ENCODE measurements around the gene SEMA3E. TPM values are rescaled to one million over a fixed set of nuclear protein-coding genes. Genes with fewer than 3 reads are reported as not detected.
A peak's percentile ranks its signal among the peaks of the same experiment; 100 is the strongest.

The SEMA3E gene
- total and polyA plus RNA-seq, 2 experiments from 2014 or later = 0.32 to 0.35 TPM

GRCh38 chr7:83410989-83411591 is 237.8 kb downstream of the SEMA3E start:
- no peak overlapping the region for H3K27ac ChIP-seq
- H3K79me2 ChIP-seq (ENCODE audit: insufficient read depth) = no peaks in the 10 kb centered on the region
- no peaks in the 10 kb centered on the region for H3F3A ChIP-seq (ENCODE audit: insufficient read depth)
- H2AFZ ChIP-seq = no peak overlapping the region
- no peaks in the 10 kb centered on the region for H3K36me3 ChIP-seq (ENCODE audit: low read depth)
- H3K4me1 ChIP-seq (ENCODE audit: insufficient read depth) = no peaks in the 10 kb centered on the region
- no peak overlapping the region for H3K9ac ChIP-seq
- TF ChIP-seq EZH2phosphoT487 (IDR thresholded peaks at IDR 0.05; ENCODE audit: insufficient read depth, low read depth) = no peak
- TF ChIP-seq EZH2 (IDR thresholded peaks at IDR 0.05; ENCODE audit: insufficient read depth, poor library complexity, severe bottlenecking) = no peak
- WGBS, 2 experiments (ENCODE audit: low coverage in 1 of 2, low lambda C conversion rate in 2 of 2, missing lambda C conversion rate in 2 of 2) = 32% methylated on average over 3 of the region's 3 CpGs
- peak; percentile 76 for DNase-seq
- H3K9me2 ChIP-seq (ENCODE audit: insufficient read depth) = no peaks in the 10 kb centered on the region
- H3K27me3 ChIP-seq (replicated peaks; ENCODE audit: insufficient read depth) = no peaks in the 10 kb centered on the region
- in situ Hi-C loops (cut with MboI) = no loop called here
- H3K9me3 ChIP-seq (ENCODE audit: low read depth) = no peaks in the 10 kb centered on the region
- no peak overlapping the region for H3K4me2 ChIP-seq (ENCODE audit: unreplicated experiment)
- no peak overlapping the region for H3K4me3 ChIP-seq
- H4K20me1 ChIP-seq (ENCODE audit: insufficient read depth) = no peaks in the 10 kb centered on the region

GRCh38 chr7:83394776-83395175 is 254.2 kb downstream of the SEMA3E start:
- H3K27ac ChIP-seq = no peak overlapping the region
- no peaks in the 10 kb centered on the region for H3K27me3 ChIP-seq (replicated peaks; ENCODE audit: insufficient read depth)
- no peak overlapping the region for H2AFZ ChIP-seq
- H3K36me3 ChIP-seq (ENCODE audit: low read depth) = no peaks in the 10 kb centered on the region
- H3K9me2 ChIP-seq (ENCODE audit: insufficient read depth) = no peaks in the 10 kb centered on the region
- no peak for DNase-seq
- H3K9ac ChIP-seq = no peak overlapping the region
- H3K9me3 ChIP-seq (ENCODE audit: low read depth) = no peaks in the 10 kb centered on the region
- no peaks in the 10 kb centered on the region for H3K4me1 ChIP-seq (ENCODE audit: insufficient read depth)
- H3K79me2 ChIP-seq (ENCODE audit: insufficient read depth) = no peaks in the 10 kb centered on the region
- in situ Hi-C loops (cut with MboI) = no loop called here
- TF ChIP-seq EZH2 (IDR thresholded peaks at IDR 0.05; ENCODE audit: insufficient read depth, poor library complexity, severe bottlenecking) (no peak), EZH2phosphoT487 (IDR thresholded peaks at IDR 0.05; ENCODE audit: insufficient read depth, low read depth) (no peak)
- no peak overlapping the region for H3K4me3 ChIP-seq
- H4K20me1 ChIP-seq (ENCODE audit: insufficient read depth) = no peaks in the 10 kb centered on the region
- no peak overlapping the region for H3K4me2 ChIP-seq (ENCODE audit: unreplicated experiment)
- no peaks in the 10 kb centered on the region for H3F3A ChIP-seq (ENCODE audit: insufficient read depth)

DNA sequence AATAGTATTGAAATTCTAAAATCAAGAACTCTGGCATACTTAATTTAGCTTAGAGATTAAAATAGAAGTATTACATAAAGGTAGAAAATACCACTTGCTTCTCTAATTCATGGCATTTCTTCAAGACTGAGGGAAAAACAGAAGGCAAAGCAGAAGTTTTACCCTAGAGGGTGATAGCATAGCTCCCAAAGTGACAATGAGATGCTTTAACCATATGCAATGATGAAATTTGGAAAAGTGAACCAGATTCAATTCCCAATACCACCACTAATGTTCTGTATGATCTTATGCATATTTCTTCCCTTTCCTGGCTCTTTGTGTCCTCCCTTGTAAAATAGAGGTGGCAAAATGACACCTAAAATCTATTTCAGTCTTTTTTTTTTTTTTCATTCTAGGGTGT is 260.5 kb downstream of the SEMA3E start:
- Histone ChIP-seq H3K4me3 (no peak overlapping the region), H3K9me2 (ENCODE audit: insufficient read depth) (no peaks in the 10 kb centered on the region), H3K79me2 (ENCODE audit: insufficient read depth) (no peaks in the 10 kb centered on the region), H3K4me1 (ENCODE audit: insufficient read depth) (no peaks in the 10 kb centered on the region), H4K20me1 (ENCODE audit: insufficient read depth) (no peaks in the 10 kb centered on the region), H3K9me3 (ENCODE audit: low read depth) (no peaks in the 10 kb centered on the region), H3K4me2 (ENCODE audit: unreplicated experiment) (no peak overlapping the region), H3K36me3 (ENCODE audit: low read depth) (no peaks in the 10 kb centered on the region), H3K27ac (no peak overlapping the region), H3K9ac (no peak overlapping the region), H3F3A (ENCODE audit: insufficient read depth) (no peaks in the 10 kb centered on the region), H3K27me3 (replicated peaks; ENCODE audit: insufficient read depth) (no peaks in the 10 kb centered on the region; the same call in 1 of the 2 replicates), H2AFZ (no peak overlapping the region)
- TF ChIP-seq EZH2 (IDR thresholded peaks at IDR 0.05; ENCODE audit: insufficient read depth, poor library complexity, severe bottlenecking) = no peak
- no peak for TF ChIP-seq EZH2phosphoT487 (IDR thresholded peaks at IDR 0.05; ENCODE audit: insufficient read depth, low read depth)
- in situ Hi-C loops (cut with MboI) = no loop called here
- DNase-seq = no peak

DNA sequence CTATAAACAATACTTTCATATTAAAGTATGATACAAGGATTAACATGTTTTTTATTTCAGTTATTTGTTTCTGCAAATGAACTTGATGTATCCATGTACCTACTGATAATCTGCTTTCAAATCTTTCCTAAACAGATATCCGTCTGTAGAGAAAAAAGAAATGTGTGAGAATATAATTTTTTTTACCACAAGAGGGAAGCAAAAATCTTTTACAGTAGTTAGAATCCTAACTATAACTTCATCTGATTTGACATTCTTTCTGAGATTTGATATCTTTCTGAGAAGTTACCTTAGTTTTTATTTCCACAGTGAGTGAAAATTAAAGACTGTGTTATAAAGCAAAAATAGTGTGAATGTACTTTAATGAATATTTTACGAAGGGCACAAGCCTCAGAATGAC is 282.3 kb downstream of the SEMA3E start:
- H3K79me2 ChIP-seq (ENCODE audit: insufficient read depth) = no peaks in the 10 kb centered on the region
- H3K4me1 ChIP-seq (ENCODE audit: insufficient read depth) = no peaks in the 10 kb centered on the region
- no peak overlapping the region for H3K27ac ChIP-seq
- no peaks in the 10 kb centered on the region for H3F3A ChIP-seq (ENCODE audit: insufficient read depth)
- peaks cover 4% of the 10 kb centered on the region; the same call in 1 of the 2 replicates for H3K27me3 ChIP-seq (replicated peaks; ENCODE audit: insufficient read depth)
- DNase-seq = no peak
- no peak overlapping the region for H3K4me3 ChIP-seq
- H3K9me2 ChIP-seq (ENCODE audit: insufficient read depth) = no peaks in the 10 kb centered on the region
- H3K9me3 ChIP-seq (ENCODE audit: low read depth) = no peaks in the 10 kb centered on the region
- no peaks in the 10 kb centered on the region for H3K36me3 ChIP-seq (ENCODE audit: low read depth)
- no peak for TF ChIP-seq EZH2 (IDR thresholded peaks at IDR 0.05; ENCODE audit: insufficient read depth, poor library complexity, severe bottlenecking)
- no peak for TF ChIP-seq EZH2phosphoT487 (IDR thresholded peaks at IDR 0.05; ENCODE audit: insufficient read depth, low read depth)
- no peaks in the 10 kb centered on the region for H4K20me1 ChIP-seq (ENCODE audit: insufficient read depth)
- WGBS, 2 experiments (ENCODE audit: low coverage in 1 of 2, low lambda C conversion rate in 2 of 2, missing lambda C conversion rate in 2 of 2) = 35 to 38% methylated on average over 2 of the region's 2 CpGs
- H2AFZ ChIP-seq = no peak overlapping the region
- in situ Hi-C loops (cut with MboI) = no loop called here
- H3K4me2 ChIP-seq (ENCODE audit: unreplicated experiment) = no peak overlapping the region
- H3K9ac ChIP-seq = no peak overlapping the region

- no peaks in the 10 kb centered on the region for H4K20me1 ChIP-seq (ENCODE audit: insufficient read depth)
- in situ Hi-C loops (cut with MboI) = no loop called here
- no peaks in the 10 kb centered on the region for H3F3A ChIP-seq (ENCODE audit: insufficient read depth)
- no peaks in the 10 kb centered on the region for H3K4me1 ChIP-seq (ENCODE audit: insufficient read depth)
- H3K79me2 ChIP-seq (ENCODE audit: insufficient read depth) = no peaks in the 10 kb centered on the region
- H3K27ac ChIP-seq = no peak overlapping the region
- H3K9me2 ChIP-seq (ENCODE audit: insufficient read depth) = no peaks in the 10 kb centered on the region
- H2AFZ ChIP-seq = no peak overlapping the region
- peak; percentile 28 for DNase-seq
- no peak overlapping the region for H3K4me2 ChIP-seq (ENCODE audit: unreplicated experiment)
- peaks cover 9% of the 10 kb centered on the region; the same call in 1 of the 2 replicates for H3K27me3 ChIP-seq (replicated peaks; ENCODE audit: insufficient read depth)
- H3K9ac ChIP-seq = no peak overlapping the region
- H3K36me3 ChIP-seq (ENCODE audit: low read depth) = no peaks in the 10 kb centered on the region
- H3K4me3 ChIP-seq = no peak overlapping the region
- no peak for TF ChIP-seq EZH2phosphoT487 (IDR thresholded peaks at IDR 0.05; ENCODE audit: insufficient read depth, low read depth)
- no peak for TF ChIP-seq EZH2 (IDR thresholded peaks at IDR 0.05; ENCODE audit: insufficient read depth, poor library complexity, severe bottlenecking)
- no peaks in the 10 kb centered on the region for H3K9me3 ChIP-seq (ENCODE audit: low read depth)
These were observed 283.2 kb downstream of the SEMA3E start for GRCh38 chr7:83365746-83366145.
